CD4-positive, CD25-positive, alpha-beta regulatory T cell (primary cell): ENCODE results near the gene DUS4L. TPM values are rescaled to one million over a fixed set of nuclear protein-coding genes. Genes with fewer than 3 reads are reported as not detected.

ENCODE experiments used
- ATAC-seq, 2 donors: fragments of 150-1000 bp; cut with Tn5 transposase; one replicate each; pipeline ENCODE4 v1.10.0; 2021; ENCODE audit warnings: low read depth in 2 of 2, moderate number of reproducible peaks in 2 of 2, moderate library complexity in 1 of 2
- DNase-seq, 3 donors: peaks; one replicate each; pipeline versions ENCODE4 v3.0.0 to v3.0.0-alpha.2; 2012 to 2022; ENCODE audit warnings: mixed read lengths in 1 of 3
- H3K27ac ChIP-seq: one replicate; pipeline ENCODE4 v1.7.0; 2013; ENCODE audit warnings: mild to moderate bottlenecking, low read length; ENCODE audit not compliant: insufficient read depth, poor library complexity, severe bottlenecking
- H3K27me3 ChIP-seq: one replicate; pipeline ENCODE4 v1.7.0; 2013; ENCODE audit warnings: low read length; ENCODE audit not compliant: control insufficient read depth, insufficient read depth
- H3K36me3 ChIP-seq: one replicate; pipeline ENCODE4 v1.7.0; 2013; ENCODE audit warnings: mild to moderate bottlenecking, low read length, moderate library complexity; ENCODE audit not compliant: control insufficient read depth, insufficient read depth
- H3K4me1 ChIP-seq: 2 replicates; pipeline ENCODE4 v1.7.0; 2013; ENCODE audit warnings: mild to moderate bottlenecking, low read length; ENCODE audit not compliant: insufficient read depth, control insufficient read depth, poor library complexity, severe bottlenecking
- H3K4me3 ChIP-seq: one replicate; pipeline ENCODE4 v1.7.0; 2013; ENCODE audit warnings: low read depth, mild to moderate bottlenecking, low read length, moderate library complexity
- H3K9me3 ChIP-seq, 2 experiments: 1 replicate in 1 of 2; 2 replicates in 1 of 2; pipeline ENCODE4 v1.7.0; 2013; ENCODE audit warnings: low read length in 2 of 2, mild to moderate bottlenecking in 1 of 2, moderate library complexity in 1 of 2; ENCODE audit not compliant: control insufficient read depth in 2 of 2
- H3K27ac Mint-ChIP-seq, 3 donors: one replicate each; pipeline ENCODE4 v1.8.0; 2020 to 2022; ENCODE audit warnings: mild to moderate bottlenecking in 3 of 3, mixed read lengths in 3 of 3, moderate library complexity in 2 of 3
- H3K27me3 Mint-ChIP-seq: one replicate; pipeline ENCODE4 v1.8.0; 2022; ENCODE audit warnings: mild to moderate bottlenecking, mixed read lengths
- H3K36me3 Mint-ChIP-seq: one replicate; pipeline ENCODE4 v1.8.0; 2020; ENCODE audit warnings: mixed read lengths
- H3K4me1 Mint-ChIP-seq, 4 donors: one replicate each; pipeline ENCODE4 v1.8.0; 2020 to 2022; ENCODE audit warnings: mixed read lengths in 4 of 4, mild to moderate bottlenecking in 1 of 4
- H3K4me3 Mint-ChIP-seq, 4 donors: one replicate each; pipeline ENCODE4 v1.8.0; 2020 to 2022; ENCODE audit warnings: mild to moderate bottlenecking in 4 of 4, mixed read lengths in 4 of 4, moderate library complexity in 3 of 4
- H3K9me3 Mint-ChIP-seq, 7 donors: one replicate each; pipeline ENCODE4 v1.8.0; 2020 to 2022; ENCODE audit warnings: mixed read lengths in 7 of 7, mild to moderate bottlenecking in 3 of 7, moderate library complexity in 2 of 7
- polyA plus RNA-seq, 4 donors: library from polyadenylated mRNA; unstranded; fragments of 300-500 nt; fragmentation: Illumina TruSeq; gene quantifications; one replicate each; pipeline ENCODE4 v1.2.3, GENCODE V29; 2021
- total RNA-seq: library from RNA; stranded (reverse); gene quantifications from one replicate; pipeline ENCODE4 v1.2.3, GENCODE V29; 2022

The DUS4L gene
- total and polyA plus RNA-seq, 5 donors from 2014 or later, result 4.4 to 6.9 (median 4.8) TPM

DNA sequence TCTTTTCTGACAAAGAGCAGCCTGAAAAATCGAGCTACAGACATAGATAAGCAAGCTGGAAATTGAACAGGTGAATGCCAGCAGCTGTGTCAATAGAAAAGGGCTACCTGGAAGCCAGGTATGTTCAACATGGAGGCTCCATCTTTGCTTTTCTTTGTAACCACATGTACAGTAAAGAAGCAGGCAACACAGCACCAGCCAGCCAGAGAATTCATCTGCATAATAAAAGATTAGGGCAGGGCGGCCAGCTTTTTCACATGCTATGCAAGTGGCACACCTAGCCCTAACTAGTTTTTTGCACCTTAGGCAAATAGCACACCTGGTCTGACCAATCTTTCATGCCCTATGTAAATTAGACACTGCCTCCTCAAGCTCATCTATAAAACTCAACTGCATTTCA, 25.8 kb upstream of the DUS4L start:
- no peaks in the 10 kb centered on the region for H3K27me3 ChIP-seq
- no peak for DNase-seq
- no peaks in the 10 kb centered on the region for H3K9me3 ChIP-seq
- H3K27ac ChIP-seq, result no peak overlapping the region
- H3K9me3 Mint-ChIP-seq, result peaks cover 0 to 12% (median 0%) of the 10 kb centered on the region in 7 donors
- ATAC-seq, result no peak
- peaks cover 34% of the 10 kb centered on the region for H3K36me3 ChIP-seq
- no peak overlapping the region for H3K27ac Mint-ChIP-seq
- no peak overlapping the region for H3K4me3 ChIP-seq
- no peak overlapping the region for H3K4me3 Mint-ChIP-seq
- H3K36me3 Mint-ChIP-seq, result peaks cover 59% of the 10 kb centered on the region
- H3K27me3 Mint-ChIP-seq, result no peaks in the 10 kb centered on the region
- H3K4me1 Mint-ChIP-seq, result peaks cover 21 to 52% (median 28%) of the 10 kb centered on the region in 4 donors
- no peaks in the 10 kb centered on the region for H3K4me1 ChIP-seq

DNA sequence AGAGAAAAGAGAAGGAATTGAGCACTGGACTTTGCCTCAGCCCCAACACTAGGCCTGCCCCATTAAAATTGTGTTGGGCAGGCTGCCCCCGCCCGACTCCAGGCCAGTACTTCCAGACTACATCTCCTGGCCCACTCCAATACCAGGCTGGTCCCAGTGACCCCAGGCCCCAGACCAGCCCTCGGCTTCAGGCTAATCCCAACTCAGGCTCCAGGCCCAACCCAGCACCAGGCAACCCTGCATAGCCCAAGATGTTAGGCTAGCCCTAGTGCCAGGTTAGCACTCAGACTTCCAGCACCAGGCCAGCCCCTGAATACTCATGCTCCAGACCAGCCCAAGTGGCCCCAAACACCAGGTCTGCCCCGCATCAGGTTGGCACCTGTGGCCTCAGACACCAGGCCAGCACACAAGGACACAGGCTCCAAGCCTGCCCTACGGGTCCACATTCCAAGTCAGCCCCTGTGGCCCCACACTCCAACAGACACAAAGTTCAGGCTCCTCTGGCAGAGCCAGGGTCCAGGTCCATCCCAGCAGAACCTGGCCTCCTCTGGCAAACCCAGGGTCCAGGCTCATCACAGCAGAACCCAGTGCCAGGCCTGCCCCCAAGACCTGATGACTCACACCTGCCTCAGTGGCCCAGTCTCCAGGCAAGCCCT, 20.3 kb upstream of the DUS4L start:
- Histone ChIP-seq H3K4me1 (no peaks in the 10 kb centered on the region), H3K27ac (no peak overlapping the region), H3K4me3 (no peak overlapping the region), H3K27me3 (no peaks in the 10 kb centered on the region), H3K9me3 (peaks cover 12 to 13% of the 10 kb centered on the region in 2 experiments), H3K36me3 (peaks cover 76% of the 10 kb centered on the region)
- Mint-ChIP-seq H3K9me3 (peaks cover 0 to 16% (median 3%) of the 10 kb centered on the region in 7 donors), H3K4me3 (no peak overlapping the region), H3K27me3 (no peaks in the 10 kb centered on the region), H3K36me3 (peaks cover 56% of the 10 kb centered on the region), H3K27ac (peak overlapping the region in 2 of 3 donors; percentile 70 to 72), H3K4me1 (peaks cover 5 to 35% (median 23%) of the 10 kb centered on the region in 4 donors)
- ATAC-seq, result no peak
- DNase-seq, result no peak

DNA sequence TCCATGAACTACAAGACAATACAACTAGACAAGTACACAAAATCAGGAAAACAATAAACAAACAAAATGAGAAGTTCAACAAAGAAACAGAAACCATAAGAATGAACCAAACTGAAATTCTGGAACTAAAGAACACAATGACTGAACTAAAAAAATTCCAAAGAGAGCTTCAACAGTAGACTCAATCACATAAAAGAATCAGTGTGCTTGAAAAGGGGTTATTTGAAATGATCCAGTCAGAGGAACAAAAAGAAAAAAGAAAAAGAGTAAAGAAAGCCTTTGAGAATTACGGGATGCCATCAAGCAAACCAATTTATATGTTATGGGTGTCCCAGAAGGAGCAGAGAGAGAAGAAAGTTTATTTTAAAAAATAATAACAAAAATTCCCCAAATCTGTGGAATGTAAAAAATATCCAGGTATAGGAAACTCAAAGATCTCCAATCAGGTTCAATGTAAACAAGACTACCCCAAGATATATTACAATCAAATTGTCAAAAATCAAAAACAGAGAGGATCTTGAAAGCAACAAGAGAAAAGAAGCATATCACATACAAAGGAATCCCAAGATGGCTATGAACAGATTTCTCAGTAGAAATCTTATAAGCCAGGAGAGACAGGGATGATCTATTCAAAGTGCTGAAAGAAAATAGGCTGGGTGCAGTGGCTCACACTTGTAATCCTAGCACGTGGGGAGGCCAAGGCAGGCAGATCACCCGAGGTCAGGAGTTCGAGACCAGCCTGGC, 18.8 kb upstream of the DUS4L start:
- Histone ChIP-seq H3K9me3 (peaks cover 12 to 13% of the 10 kb centered on the region in 2 experiments), H3K4me3 (no peak overlapping the region), H3K27me3 (no peaks in the 10 kb centered on the region), H3K4me1 (no peaks in the 10 kb centered on the region), H3K36me3 (peaks cover 67% of the 10 kb centered on the region), H3K27ac (no peak overlapping the region)
- ATAC-seq (no peak), DNase-seq (no peak)
- Mint-ChIP-seq H3K9me3 (peaks cover 0 to 16% (median 3%) of the 10 kb centered on the region in 7 donors), H3K36me3 (peaks cover 58% of the 10 kb centered on the region), H3K4me3 (no peak overlapping the region), H3K27ac (no peak overlapping the region), H3K4me1 (peaks cover 10 to 38% (median 25%) of the 10 kb centered on the region in 4 donors), H3K27me3 (no peaks in the 10 kb centered on the region)

DNA sequence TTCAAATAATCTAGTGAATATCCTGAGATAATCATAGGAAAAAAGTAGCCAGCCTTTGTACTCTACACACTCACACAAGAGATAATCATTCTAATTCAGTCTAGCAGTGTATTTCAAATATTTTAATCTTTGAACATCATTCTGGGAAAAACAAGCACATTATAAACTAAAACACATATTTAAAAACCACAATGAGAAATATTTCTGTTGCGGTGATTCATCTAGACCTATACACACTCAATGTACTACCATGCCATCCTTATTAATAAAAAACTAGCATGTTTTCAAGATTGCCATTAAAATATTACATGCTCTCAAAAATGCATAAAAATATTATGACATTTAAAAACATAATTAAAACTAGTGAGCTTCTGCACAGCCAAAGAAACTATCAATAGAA, 11.8 kb upstream of the DUS4L start:
- ATAC-seq (no peak), DNase-seq (no peak)
- Mint-ChIP-seq H3K9me3 (peaks cover 0 to 3% (median 0%) of the 10 kb centered on the region in 7 donors), H3K27me3 (no peaks in the 10 kb centered on the region), H3K4me3 (peak overlapping the region in 1 of 4 donors; percentile 69), H3K36me3 (peaks cover 65% of the 10 kb centered on the region), H3K27ac (peak overlapping the region in 1 of 3 donors; percentile 10), H3K4me1 (peaks cover 31 to 74% (median 47%) of the 10 kb centered on the region in 4 donors)
- Histone ChIP-seq H3K9me3 (no peaks in the 10 kb centered on the region), H3K36me3 (peaks cover 55% of the 10 kb centered on the region), H3K4me1 (peaks cover 13% of the 10 kb centered on the region), H3K27ac (no peak overlapping the region), H3K27me3 (no peaks in the 10 kb centered on the region), H3K4me3 (peak overlapping the region; percentile 45)

DNA sequence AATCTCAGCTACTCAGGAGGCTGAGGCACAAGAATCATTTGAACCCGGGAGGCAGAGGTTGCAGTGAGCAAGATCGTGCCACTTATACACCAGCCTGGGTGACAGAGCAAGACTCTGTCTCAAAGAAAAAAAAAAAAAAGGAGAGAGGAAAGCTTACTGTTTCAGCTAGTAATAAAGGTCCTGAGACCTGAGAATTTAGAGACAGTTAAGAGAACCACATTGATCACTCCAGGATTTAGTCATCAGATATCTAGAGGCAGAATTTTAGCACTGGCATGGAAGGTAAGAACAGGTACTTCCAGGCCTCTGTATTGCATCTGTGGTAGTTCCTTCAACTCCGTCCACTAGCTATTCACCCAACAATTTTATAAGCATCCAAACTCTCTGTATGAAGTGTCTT, 7.9 kb upstream of the DUS4L start:
- H3K4me1 ChIP-seq, result peaks cover 27% of the 10 kb centered on the region
- Mint-ChIP-seq H3K4me3 (peak overlapping the region in 1 of 4 donors; percentile 3), H3K27ac (no peak overlapping the region), H3K36me3 (peaks cover 47% of the 10 kb centered on the region), H3K9me3 (no peaks in the 10 kb centered on the region), H3K4me1 (peaks cover 35 to 83% (median 48%) of the 10 kb centered on the region in 4 donors), H3K27me3 (no peaks in the 10 kb centered on the region)
- H3K9me3 ChIP-seq, result no peaks in the 10 kb centered on the region
- peaks cover 41% of the 10 kb centered on the region for H3K36me3 ChIP-seq
- DNase-seq, result no peak
- no peak for ATAC-seq
- H3K4me3 ChIP-seq, result no peak overlapping the region
- no peaks in the 10 kb centered on the region for H3K27me3 ChIP-seq
- no peak overlapping the region for H3K27ac ChIP-seq

DNA sequence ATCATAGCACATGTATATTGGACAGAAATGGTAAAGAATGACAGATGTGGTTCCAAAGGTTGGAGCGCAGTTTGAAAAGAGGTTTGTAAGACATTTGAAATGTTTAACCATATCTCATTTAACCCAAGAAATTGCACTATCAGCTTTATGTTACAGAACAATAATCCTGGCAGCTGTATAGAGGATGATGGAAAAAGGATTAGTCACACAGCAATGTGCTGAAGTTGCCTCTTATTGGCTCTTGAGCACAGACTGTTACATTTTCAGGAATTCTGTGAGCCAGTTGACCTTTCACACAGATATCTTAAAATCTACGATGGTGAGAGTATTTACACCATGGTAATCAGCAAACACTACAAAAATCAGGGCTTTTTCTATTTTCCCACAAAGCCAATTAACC, 3.9 kb upstream of the DUS4L start:
- Histone ChIP-seq H3K4me1 (peaks cover 51% of the 10 kb centered on the region), H3K27me3 (no peaks in the 10 kb centered on the region), H3K9me3 (no peaks in the 10 kb centered on the region), H3K27ac (peak overlapping the region; percentile 76), H3K4me3 (peak overlapping the region; percentile 65), H3K36me3 (peaks cover 22% of the 10 kb centered on the region)
- Mint-ChIP-seq H3K4me1 (peaks cover 46 to 84% (median 52%) of the 10 kb centered on the region in 4 donors), H3K27me3 (no peaks in the 10 kb centered on the region), H3K9me3 (no peaks in the 10 kb centered on the region), H3K27ac (peak overlapping the region in 1 of 3 donors; percentile 93), H3K4me3 (peak overlapping the region in 2 of 4 donors; percentile 74 to 89), H3K36me3 (peaks cover 26% of the 10 kb centered on the region)
- ATAC-seq (no peak), DNase-seq (no peak)

DNA sequence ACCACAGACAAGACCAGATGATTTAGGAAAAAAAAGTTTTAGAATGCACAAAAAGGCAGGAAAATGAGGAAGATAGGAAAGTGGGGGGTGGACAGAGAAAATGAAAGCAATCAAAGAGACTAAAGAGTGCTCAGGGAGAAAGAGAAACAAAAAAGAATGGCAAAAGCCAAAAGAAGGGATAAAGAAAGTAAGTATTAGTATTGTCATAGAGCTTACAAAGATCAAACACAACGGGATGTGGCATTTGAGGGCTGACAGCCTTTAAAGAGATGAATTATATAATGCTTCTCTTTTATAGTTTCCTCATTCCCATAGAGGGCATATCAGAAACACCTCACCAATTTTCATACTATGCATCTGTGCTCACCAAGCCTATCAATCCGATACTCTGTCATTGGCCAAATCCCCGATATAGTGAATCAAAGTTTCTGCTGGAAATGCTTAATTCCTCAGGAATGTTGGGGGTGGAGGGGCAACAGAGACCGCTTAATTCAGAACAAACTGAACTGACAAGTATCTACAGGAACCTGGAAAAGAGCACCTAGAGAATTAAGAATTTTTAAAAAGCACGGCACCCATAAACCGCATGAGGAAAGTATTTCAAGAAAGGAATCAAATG, 2.8 kb upstream of the DUS4L start:
- H3K27me3 ChIP-seq, result no peaks in the 10 kb centered on the region
- H3K9me3 ChIP-seq, result no peaks in the 10 kb centered on the region
- peak in 1 of 2 donors; percentile 48 for ATAC-seq
- peak overlapping the region; percentile 65 for H3K4me3 ChIP-seq
- Mint-ChIP-seq H3K9me3 (peaks cover 0 to 2% (median 0%) of the 10 kb centered on the region in 7 donors), H3K27me3 (no peaks in the 10 kb centered on the region), H3K36me3 (peaks cover 17% of the 10 kb centered on the region), H3K27ac (peak overlapping the region; percentile 70 to 93 (median 92)), H3K4me3 (peak overlapping the region; percentile 83 to 92 (median 90)), H3K4me1 (peaks cover 45 to 80% (median 52%) of the 10 kb centered on the region in 4 donors)
- DNase-seq, result peak in 2 of 3 donors; percentile 48 to 76
- H3K36me3 ChIP-seq, result peaks cover 12% of the 10 kb centered on the region
- peaks cover 46% of the 10 kb centered on the region for H3K4me1 ChIP-seq
- H3K27ac ChIP-seq, result peak overlapping the region; percentile 76
